DOHH2 (cell line): ENCODE results near the gene BIN1.

Experiments used
- EZH2phosphoT487 ChIP-seq: fragments of 200-600 bp; sonication (generic); IDR thresholded peaks from 2 replicates; pipeline ENCODE4 v1.6.1; 2017; ENCODE audit warnings: borderline replicate concordance, mild to moderate bottlenecking, antibody characterized with exemption, low read length, moderate library complexity, mixed read lengths
- TF ChIP-seq, protein P1 (sequence below): fragments of 200-600 bp; sonication (generic); IDR thresholded peaks from one replicate; pipeline ENCODE4 v1.5.1; 2014; ENCODE audit warnings: antibody characterized with exemption, mild to moderate bottlenecking, low read depth, low read length; ENCODE audit not compliant: poor library complexity, severe bottlenecking

DNA sequence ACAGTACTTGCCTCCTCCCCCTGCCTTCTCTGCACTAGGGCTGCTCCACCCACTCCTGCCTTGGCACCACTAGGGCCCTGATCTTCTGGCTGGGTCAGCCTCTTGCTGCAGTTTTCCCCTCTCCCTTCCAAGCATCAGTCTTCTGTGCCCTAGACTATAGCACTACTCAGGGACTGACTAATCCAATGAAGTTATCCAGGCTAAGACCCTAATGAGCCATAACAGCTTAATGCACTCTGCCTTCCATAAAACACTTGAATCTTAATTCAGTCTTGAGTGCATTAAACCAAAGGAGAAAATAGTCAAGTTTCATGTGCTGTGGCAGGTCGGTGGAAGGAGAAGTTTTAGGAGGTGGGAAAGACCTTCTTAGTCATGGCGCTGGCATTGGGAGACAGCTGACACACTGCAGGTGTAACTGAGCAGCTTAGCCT, 95.7 kb downstream of the BIN1 start:
- TF ChIP-seq, protein P1, sequence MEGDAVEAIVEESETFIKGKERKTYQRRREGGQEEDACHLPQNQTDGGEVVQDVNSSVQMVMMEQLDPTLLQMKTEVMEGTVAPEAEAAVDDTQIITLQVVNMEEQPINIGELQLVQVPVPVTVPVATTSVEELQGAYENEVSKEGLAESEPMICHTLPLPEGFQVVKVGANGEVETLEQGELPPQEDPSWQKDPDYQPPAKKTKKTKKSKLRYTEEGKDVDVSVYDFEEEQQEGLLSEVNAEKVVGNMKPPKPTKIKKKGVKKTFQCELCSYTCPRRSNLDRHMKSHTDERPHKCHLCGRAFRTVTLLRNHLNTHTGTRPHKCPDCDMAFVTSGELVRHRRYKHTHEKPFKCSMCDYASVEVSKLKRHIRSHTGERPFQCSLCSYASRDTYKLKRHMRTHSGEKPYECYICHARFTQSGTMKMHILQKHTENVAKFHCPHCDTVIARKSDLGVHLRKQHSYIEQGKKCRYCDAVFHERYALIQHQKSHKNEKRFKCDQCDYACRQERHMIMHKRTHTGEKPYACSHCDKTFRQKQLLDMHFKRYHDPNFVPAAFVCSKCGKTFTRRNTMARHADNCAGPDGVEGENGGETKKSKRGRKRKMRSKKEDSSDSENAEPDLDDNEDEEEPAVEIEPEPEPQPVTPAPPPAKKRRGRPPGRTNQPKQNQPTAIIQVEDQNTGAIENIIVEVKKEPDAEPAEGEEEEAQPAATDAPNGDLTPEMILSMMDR, result no peak
- no peak for TF ChIP-seq EZH2phosphoT487
